Ramos (cell line): ENCODE results near the gene MC1R.

Source experiments
- in situ Hi-C: fragments of 300-500 bp; cut with MboI; formaldehyde crosslinking; loops from one replicate; pipeline ENCODE4 v1.14.3; 2022; ENCODE audit warnings: low sequenced_read_pairs; ENCODE audit not compliant: unreplicated experiment

Gene MC1R

GRCh38 chr16:89895482-89896250, 23.0 kb upstream of the MC1R start:
- in situ Hi-C loops, result no loop called here

- in situ Hi-C loops, result no loop called here
Measured at GRCh38 chr16:89897204-89897603, 21.5 kb upstream of the MC1R start.

GRCh38 chr16:89898201-89898967, 20.3 kb upstream of the MC1R start:
- in situ Hi-C loops, result no loop called here

GRCh38 chr16:89899879-89900481, 18.7 kb upstream of the MC1R start:
- in situ Hi-C loops, result no loop called here

- in situ Hi-C loops, result no loop called here
Measured at GRCh38 chr16:89900885-89901284, 17.8 kb upstream of the MC1R start.

GRCh38 chr16:89902980-89903379, 15.7 kb upstream of the MC1R start:
- in situ Hi-C loops, result no loop called here

- in situ Hi-C loops, result no loop called here
Measured at GRCh38 chr16:89903908-89904515, 14.7 kb upstream of the MC1R start.

- in situ Hi-C loops, result no loop called here
Measured at GRCh38 chr16:89904606-89905510, 13.8 kb upstream of the MC1R start.

GRCh38 chr16:89905511-89906139, 13.0 kb upstream of the MC1R start:
- in situ Hi-C loops, result no loop called here

- in situ Hi-C loops, result no loop called here
Measured at GRCh38 chr16:89906140-89907025, 12.3 kb upstream of the MC1R start.

- in situ Hi-C loops, result no loop called here
Measured at GRCh38 chr16:89907055-89907814, 11.4 kb upstream of the MC1R start.

GRCh38 chr16:89908236-89908635, 10.4 kb upstream of the MC1R start:
- in situ Hi-C loops, result no loop called here

- in situ Hi-C loops, result no loop called here
Measured at GRCh38 chr16:89909777-89910716, 8.6 kb upstream of the MC1R start.

GRCh38 chr16:89910717-89911354, 7.8 kb upstream of the MC1R start:
- in situ Hi-C loops, result no loop called here

GRCh38 chr16:89911375-89911774, 7.3 kb upstream of the MC1R start:
- in situ Hi-C loops, result no loop called here

- in situ Hi-C loops, result no loop called here
Measured at GRCh38 chr16:89912143-89912542, 6.5 kb upstream of the MC1R start.
